Umbilical cord (tissue), 2 donors: ENCODE data around the gene HOXC13. TPM values are rescaled to one million over a fixed set of nuclear protein-coding genes. Genes with fewer than 3 reads are reported as not detected.

Experiments
- DNase-seq: peaks from one replicate; pipeline ENCODE4 v3.0.0-alpha.2; 2015; ENCODE audit warnings: low spot score
- total RNA-seq: library from RNA; depleted of rRNA; stranded (reverse); fragments of >200 nt; gene quantifications from one replicate; pipeline ENCODE4 v1.2.3, GENCODE V29; 2014; ENCODE audit warnings: low replicate concordance; ENCODE audit not compliant: insufficient read depth

HOXC13 gene
- total RNA-seq, 1 donor from 2014 or later: 1.2 TPM

DNA sequence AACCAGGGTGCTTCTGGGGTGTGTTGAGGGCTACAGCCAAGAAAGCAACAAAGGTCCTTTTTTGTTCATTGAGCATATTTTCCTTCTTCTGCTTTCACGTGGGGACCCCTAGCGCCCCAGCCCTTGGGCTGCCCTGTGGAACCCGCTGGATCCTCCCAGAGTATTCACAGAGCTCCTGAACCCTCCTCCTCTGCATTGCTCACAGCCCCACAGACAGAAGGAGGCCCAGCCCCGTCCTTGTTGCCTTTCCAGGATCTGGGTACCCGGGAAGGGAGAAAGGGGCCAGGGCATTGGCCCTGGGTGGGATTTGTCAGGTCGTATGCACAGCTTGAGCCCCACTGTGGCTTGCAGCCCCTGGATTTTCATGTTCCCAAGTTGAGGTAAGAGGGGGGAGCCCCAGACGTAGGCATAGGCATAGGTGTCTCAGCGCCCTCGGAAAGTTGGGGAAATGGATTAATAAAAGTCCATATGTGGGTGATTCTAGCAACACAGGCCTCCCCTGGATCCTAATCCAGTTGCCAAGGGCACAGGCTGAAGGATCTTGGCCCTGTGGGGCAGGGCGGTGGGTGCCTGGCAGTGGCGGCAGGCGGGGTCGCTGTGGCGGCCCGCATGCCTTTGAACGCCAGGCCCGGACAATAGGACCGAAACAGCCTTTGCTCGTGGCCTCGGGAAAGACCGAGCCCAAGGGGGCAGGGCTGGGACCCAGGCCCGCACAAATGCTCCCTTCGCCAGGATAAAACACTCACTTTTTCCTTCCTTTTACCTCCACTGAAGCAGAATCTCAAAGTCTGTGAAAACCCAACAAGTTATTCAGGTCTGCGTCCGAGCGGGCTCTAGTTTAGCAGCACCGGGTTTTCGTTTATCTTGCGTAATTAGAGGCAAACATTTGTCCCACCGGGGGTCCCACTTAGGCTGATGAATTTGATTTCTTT, 43.3 kb downstream of the HOXC13 start:
- DNase-seq: peak; percentile 78

DNA sequence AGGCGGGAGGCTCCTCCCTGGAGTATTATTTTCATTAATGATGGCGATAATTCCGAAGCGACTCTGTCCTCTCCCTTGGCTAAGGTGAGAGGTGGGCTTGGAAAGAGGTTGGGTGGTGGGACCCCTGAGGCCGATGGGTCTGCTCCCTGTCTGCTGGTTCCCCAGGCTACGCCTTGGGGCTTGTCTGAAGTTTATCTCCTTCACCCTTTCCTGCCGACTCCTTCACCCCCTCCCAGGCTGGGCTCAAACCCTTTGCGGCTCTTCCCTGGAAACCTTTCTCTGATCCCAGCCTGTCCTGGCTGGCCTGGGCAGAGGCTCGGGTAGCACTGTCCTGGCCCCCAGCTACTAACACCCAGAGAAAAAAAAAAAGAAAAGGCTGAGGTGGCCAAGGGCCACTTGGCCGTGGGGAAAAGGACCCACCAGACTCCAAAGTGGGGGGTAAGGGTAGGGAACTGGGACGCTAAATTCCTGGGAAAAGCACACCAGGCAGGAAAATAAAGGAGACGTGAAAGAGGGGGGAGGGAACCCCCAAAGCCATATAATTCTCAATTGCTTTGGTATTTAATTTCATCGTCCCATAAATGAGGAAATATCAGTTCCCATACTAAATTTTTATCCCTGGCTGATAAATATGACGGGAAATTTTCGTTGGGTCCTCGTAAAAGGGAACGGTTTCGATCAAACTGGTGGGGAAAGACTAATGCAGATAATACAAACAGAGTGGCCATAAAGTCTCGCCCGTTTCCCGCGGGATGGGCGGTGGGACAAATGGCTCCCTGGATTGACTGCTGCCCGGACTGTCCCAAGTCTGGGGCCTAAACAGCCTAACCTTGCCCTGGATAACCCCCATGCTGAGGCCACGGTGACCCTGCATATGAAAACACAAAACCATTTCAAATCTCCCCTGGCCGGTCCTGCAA, 44.3 kb downstream of the HOXC13 start:
- no peak for DNase-seq

DNA sequence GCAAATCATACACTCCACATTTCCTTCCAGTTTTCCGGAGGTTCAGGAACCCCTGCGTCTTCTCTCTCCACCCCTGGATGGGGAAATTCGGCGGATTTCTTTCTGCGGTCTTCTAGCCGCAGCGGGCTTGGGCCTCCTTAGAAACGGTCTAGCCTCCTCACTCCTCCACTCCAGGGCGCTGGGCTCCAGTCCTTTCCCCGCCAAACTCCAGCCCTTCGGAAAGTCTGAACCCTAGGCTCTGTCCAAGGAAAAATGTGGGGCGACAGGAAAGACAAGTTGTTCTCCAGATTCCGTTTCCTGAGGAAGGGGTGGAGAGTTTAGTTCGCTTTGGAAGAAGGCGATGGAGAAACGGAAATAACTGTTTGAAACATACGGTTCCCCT, 44.9 kb downstream of the HOXC13 start:
- peak; percentile 47 for DNase-seq

DNA sequence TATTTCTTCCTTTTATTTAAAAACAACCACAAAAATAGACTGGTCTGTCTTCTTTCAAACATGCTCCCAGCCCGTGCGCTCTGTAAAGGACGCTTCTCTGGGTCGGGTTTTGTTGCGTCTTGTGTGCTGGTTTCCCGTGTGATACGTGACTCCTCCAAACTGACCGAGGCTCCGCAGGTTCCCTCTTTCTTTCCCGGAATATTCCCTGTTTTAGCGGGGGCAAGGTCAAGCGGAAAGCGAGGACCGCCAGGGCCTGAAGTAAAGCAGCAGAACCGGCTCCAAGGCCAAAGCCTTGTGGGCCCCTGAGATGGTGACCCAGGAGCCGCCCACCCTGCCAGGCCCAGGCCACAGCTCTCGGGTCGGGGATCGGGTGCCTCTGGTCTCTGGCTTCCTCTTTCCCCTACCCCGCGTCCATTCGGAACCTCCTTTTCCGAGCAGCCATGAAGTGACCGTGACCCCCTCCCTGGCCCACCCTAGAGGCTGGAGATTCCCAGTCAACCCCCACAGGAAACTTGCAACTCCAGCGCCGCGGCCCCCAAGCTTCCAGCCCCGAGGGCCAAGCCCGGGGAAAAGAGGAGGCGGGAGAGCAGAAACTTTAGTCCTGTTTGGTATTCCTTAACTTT, 45.4 kb downstream of the HOXC13 start:
- DNase-seq: peak; percentile 42

DNA sequence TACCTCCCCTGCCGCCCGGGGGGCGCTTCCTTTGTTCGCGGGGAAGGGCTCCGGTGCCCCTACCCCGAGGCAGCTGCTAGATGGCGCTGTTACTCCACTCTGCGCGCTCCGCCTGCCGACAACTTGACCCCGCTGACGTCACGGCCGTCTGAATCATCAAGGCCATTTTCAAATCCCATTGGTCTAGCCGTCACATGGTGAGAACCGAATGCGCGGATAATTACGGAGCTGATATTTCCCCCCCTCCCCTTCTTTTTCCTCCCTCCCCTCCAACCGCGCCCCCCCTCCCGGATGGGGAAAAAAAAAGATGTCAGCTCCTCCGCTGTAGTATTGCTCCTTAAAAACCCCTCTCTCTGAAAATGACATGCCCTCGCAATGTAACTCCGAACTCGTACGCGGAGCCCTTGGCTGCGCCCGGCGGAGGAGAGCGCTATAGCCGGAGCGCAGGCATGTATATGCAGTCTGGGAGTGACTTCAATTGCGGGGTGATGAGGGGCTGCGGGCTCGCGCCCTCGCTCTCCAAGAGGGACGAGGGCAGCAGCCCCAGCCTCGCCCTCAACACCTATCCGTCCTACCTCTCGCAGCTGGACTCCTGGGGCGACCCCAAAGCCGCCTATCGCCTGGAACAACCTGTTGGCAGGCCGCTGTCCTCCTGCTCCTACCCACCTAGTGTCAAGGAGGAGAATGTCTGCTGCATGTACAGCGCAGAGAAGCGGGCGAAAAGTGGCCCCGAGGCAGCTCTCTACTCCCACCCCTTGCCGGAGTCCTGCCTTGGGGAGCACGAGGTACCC, 46.5 kb downstream of the HOXC13 start, which contains the start of gene HOXC10:
Gene HOXC10 (plus strand): TSS at position 246 of the 791 bp plus-strand sequence. CDS start 114 bp downstream, at position 360.
- peak; percentile 99 for DNase-seq

DNA sequence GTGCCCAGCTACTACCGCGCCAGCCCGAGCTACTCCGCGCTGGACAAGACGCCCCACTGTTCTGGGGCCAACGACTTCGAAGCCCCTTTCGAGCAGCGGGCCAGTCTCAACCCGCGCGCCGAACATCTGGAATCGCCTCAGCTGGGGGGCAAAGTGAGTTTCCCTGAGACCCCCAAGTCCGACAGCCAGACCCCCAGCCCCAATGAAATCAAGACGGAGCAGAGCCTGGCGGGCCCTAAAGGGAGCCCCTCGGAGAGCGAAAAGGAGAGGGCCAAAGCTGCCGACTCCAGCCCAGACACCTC, 47.0 kb downstream of the HOXC13 start:
- peak; percentile 32 for DNase-seq

DNA sequence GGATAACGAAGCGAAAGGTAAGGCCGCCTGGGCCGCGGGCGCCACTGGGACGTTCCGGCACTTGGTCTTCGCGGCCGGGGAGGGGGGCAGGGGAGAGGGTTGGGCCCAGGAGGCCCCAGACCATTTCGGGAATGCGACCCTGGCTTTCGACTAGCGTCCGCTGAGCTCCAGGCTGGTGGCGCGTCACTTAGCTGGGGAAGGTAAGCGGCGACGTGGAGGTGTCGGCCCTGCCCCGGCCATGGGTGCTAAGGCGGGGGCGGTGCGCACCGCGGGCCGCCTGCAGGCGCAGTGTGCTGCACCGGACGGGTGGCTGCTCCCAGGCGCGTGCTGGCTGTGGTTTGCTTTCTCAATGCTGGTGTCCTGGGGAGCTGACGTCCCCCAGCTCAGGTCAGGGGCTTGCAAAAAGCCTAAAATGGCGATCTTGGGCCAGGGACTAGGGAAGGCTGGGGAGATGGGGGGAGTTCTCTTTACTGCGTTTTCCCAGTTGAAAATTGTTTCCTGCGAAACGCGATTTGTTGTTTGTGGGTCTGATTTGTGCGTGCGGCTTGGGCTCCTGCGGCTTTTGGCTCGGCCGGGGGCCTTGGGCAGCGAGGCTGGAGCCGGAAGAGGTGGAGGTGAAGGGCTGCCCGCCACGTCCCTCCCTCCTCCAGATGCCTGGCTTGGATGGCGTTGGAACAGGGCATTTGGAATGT, 47.5 kb downstream of the HOXC13 start:
- peak; percentile 55 for DNase-seq

DNA sequence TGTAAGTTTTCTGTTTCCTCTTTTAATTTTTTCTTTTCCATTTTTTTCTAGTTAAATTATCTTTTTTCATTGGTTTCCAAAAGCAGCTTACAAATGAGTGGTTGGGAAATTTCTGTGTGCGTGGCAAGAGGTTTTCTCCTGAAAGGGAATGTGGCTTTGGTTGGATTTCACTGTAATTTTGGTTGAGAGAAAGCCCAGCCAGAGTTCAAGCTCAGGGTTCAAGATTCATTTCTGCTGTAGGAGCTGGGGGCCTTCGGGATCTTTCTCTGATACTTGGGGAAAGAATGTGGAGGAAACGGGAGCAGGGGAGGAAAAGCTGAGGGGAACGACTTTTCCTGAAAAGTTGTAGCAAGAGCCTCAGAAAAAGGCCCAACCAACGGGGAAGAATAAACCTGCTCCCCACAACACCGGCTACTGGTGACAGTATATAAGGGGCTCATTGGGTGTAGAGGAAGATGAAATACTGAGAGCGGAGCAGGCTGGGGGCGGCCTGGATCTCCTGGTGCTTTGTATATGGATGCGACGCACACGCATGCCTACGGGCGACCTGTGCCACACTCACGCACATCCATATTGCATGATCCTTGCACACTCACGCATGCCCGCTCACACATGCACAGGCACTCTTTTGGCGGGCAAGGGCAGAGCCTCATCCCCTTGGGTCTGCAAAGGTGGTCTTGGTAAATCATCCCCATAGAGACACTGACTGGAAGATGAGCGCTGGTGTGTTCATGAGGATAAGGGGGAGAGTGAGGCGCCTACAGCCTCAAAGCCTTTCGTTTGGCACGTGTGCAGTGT, 48.3 kb downstream of the HOXC13 start:
- no peak for DNase-seq

DNA sequence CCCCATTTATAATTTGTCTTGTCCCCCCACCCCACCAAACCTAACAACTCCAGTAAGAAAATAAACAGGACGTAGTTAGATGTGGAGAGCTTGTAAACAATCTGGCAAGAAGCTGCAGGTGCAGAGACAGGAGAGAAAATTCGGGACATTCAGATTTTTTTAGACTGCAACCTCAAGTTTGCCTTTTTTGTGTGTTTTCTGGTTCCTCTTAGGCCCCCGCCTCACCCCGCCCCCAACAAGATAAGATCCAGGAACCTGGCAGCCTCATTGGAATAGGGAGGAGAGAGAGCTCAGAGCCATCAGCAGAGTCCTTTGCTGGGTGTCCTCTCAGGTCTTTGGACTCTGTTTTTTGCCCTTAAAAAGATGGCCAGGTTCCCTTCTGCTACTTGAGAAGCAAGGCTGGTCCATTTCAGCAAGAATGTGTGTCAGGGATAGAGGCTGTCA, 49.2 kb downstream of the HOXC13 start:
- DNase-seq: peak; percentile 77

DNA sequence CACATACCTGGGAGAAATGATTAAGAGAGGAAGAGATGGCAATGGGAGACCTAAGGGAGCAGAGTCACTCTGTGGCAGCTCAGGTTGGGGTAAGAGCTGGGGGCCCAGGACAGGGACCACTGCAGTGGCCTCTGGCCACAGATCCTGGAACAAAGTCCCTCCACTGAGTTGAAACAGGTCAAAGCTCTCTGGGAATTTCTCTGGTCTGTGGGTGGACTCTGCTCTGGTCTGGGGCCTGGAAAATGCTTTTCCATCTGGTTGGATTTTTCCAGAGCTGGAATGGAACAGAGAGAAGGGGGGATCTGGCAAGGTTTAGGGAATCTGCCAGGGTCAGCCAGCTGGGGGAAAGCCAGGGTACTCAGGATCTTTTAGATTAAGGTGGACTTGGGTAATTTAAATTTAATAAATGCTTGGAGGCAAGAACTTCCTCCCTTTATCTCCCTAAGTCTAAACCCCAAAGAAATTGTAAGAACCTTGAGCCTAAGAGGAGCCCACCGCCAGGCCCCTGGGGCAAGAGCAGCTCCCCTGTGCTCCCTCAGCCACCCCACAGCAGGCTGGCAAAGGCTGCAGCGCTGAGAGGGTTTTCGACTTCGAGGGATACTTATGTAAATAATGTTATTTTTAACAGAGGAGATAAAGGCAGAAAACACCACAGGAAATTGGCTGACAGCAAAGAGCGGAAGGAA, 50.1 kb downstream of the HOXC13 start:
- DNase-seq: no peak

DNA sequence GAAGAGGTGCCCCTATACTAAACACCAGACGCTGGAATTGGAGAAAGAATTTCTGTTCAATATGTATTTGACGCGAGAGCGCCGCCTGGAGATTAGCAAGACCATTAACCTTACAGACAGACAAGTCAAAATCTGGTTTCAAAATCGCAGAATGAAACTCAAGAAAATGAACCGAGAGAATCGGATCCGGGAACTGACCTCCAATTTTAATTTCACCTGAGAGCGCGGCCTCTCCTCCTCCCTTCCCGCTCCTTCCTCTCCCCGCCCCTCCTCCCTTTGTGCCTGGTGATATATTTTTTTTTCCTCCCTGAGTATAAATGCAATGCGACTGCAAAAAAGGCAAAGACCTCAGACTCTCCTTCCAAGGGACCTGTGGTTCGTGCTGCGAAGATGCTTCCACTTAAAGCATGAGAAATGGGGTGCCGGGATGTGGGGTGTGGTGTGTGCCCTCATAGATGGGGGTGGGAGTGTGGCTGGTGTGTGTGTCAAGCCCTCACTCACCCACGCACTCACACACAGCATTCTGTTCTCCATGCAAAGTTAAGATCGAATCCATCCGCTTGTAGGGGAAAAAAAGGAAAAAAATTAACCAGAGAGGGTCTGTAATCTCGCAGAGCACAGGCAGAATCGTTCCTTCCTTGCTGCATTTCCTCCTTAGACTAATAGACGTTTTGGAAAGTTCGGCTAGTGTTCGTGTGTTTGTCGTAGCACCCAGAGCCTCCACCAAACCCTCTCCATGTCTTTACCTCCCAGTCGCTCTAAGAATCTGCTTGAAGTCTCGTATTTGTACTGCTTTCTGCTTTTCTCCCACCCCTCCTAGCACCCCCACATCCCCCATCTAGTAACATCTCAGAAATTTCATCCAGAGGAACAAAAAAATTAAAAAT, 50.8 kb downstream of the HOXC13 start:
- peak; percentile 77 for DNase-seq

DNA sequence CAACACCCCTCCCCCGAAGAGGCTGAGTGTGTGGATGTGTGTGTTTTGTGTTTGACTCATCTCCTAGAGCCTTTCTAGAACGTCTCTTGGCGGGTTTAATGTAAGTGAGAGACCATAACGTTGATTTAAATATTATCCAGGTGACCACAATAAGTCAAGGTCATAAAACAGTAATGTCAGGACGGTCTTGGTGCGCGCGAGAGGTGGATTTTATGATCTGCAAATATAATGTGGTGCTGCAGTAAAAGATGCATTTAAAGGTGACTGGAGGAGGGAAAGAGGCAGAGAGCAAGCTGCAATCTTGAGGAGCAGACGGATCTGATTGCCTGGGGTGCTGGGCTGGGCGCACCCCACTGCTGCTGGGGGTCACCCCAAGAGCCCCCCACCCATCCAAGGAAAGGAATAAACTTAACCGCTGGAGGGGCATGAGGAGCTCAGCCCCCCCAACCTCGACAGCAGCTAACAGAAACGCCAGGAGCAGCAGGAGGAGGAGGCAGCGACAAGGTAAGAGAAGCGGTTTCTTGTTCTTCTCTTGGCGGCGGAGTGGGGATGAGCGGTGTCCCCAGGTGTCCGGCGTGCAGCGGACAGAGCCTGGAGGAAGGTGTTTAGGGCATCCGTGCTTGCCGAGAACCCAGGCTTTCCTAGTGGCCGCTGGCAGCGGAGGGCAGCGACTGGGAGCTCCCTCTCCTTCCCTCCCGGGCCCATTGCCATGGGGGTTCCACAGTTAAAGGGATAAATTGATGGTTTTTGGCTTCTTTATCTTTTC, 51.9 kb downstream of the HOXC13 start:
- DNase-seq: peak; percentile 47

DNA sequence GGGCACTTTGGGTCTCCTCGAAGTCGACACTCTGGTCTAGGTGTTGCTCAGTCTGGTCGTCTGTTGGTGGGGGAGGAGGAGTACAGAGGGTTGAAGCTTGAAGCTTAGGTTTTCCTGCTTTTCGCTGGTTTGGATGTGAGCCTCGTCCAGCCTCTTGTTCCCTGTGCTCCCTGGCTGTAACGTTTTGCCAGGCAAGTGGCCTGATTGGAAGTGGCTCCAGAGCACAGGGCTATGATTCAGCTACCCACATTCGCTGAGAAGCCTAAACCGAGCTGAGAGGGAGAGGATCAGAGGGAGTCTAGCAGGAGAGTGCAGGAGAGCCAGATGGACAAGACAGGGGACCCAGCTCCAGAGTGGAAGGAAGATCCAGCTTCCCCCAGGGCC, 52.4 kb downstream of the HOXC13 start:
- DNase-seq: peak; percentile 64

DNA sequence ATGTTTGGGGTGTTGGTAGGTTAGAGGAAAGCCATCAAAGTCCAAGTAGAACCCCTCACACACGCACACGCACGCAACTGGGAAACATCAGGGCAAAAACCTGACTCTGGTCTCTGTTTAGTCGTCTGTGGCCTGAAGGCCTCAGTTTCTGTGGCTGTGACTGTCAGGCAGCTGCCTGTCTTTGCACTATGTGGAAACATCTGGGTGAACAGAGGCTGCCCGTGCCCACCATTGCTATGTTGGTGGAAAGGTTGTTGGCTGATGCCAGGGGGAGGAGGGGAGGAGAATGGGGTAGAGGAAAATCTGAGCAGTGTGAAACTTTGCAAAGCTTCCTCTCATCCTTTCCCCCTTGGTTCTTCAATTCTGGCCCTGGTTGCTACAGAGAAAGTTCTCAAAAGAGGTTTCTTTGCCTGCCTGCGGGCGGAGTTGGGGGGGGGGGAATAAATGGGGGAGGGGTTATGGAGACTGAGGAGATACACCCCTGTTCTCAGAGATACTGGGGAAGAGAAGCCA, 53.8 kb downstream of the HOXC13 start:
- DNase-seq: no peak

DNA sequence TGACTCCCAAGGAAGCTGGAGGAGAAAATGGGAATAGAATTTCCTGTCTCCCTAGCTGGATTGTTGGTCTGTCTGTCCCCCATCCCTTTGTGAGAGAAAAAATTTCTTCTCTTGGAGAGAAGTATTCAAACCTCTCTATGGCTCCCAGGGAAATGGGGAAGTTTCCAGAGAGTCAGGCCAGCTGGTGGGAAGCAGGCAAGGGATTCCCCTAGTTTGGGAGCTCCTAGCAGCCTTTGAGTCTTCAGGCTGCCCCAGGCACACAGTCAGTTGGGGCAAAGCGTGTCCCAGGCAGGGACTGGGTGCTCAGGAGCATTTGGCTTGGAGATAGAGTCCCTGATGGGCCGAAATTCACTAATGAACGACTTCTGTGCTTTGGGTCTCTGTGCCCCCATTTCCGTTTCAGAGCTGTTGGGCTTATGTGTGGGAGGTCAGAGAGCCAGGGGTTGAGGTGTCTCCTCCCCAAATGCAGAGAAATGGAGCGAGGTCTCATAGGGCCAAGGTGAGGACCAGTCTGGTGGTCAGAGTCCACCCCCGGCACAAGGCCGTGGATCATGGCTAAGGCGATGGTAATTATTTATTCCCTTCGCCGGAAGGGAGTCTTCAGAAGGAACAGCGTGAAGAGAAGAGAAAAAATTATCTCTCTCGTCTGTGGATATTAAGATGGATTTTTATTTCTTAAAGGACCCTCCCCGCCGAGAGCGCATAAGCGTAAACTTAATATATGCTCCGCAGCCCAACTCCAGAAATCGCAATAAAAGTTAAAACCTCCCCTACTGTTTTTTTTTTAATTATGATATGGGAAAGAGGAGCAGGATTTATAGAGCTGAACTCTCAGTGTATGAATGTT, 54.8 kb downstream of the HOXC13 start:
- no peak for DNase-seq

DNA sequence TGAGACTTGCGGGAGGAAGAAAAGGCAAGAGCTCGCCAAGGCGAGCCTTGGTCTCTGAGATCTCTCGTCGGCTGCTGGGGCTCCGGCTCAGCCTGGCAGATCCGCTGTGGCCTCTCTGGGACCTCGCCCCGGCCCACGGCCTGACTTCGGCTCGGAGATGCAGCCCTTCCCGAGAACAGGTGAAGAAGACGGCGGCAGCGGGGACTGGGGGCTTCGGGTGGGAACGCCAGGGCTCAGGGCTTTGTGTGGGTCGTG, 55.3 kb downstream of the HOXC13 start:
- peak; percentile 46 for DNase-seq
